Astrocyte of the spinal cord (primary cell): ENCODE data around the gene GRB7.
"Not testable (repeated sequence)": the region's sequence is repeated elsewhere in the genome, so short reads cannot be mapped to it uniquely, and the experiment has no call there.

ENCODE experiments used
- DNase-seq: peaks from one replicate; pipeline ENCODE4 v3.0.0; 2011; ENCODE audit warnings: low read depth, low spot score
- H3K4me3 ChIP-seq: 2 replicates; pipeline ENCODE4 v1.5.1; 2011; ENCODE audit warnings: low read depth, mild to moderate bottlenecking, low read length, moderate library complexity
- CTCF ChIP-seq: IDR thresholded peaks from 2 replicates; pipeline ENCODE4 v1.5.1; 2012; ENCODE audit warnings: low read depth, mild to moderate bottlenecking, low read length, inconsistent platforms
- in situ Hi-C: cut with HindIII; loops from 2 replicates; pipeline ENCODE4 v1.10.0; 2017; ENCODE audit warnings: low sequenced_read_pairs

Gene GRB7

GRCh38 chr17:39761861-39762496, 24.2 kb downstream of the GRB7 start:
- TF ChIP-seq CTCF, result no peak
- in situ Hi-C loops, result no loop called here
- no peak for DNase-seq
- no peak overlapping the region for H3K4me3 ChIP-seq

- no peak overlapping the region for H3K4me3 ChIP-seq
- in situ Hi-C loops, result no loop called here
- no peak for TF ChIP-seq CTCF
- peak; percentile 29 for DNase-seq
These were observed 25.5 kb downstream of the GRB7 start for GRCh38 chr17:39763051-39763820.

DNA sequence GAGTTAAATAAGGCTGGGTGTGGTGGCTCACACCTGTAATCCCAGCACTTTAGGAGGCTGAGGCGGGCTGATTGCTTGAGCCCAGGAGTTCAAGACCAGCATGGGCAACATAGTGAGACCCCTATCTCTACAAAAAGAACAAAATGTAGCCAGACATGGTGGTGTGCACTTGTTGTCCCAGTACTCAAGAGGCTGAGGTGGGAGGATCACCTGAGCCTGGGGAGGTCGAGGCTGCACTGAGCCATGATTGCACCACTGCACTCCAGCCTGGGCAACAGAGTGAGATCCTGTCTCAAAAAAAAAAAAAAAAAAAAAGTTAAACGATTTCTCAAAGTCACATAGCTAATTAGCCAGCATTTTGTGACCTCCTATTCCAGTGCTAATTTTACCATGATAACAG, 26.4 kb downstream of the GRB7 start:
- in situ Hi-C loops, H3K4me3 ChIP-seq, DNase-seq: not testable (repeated sequence)

DNA sequence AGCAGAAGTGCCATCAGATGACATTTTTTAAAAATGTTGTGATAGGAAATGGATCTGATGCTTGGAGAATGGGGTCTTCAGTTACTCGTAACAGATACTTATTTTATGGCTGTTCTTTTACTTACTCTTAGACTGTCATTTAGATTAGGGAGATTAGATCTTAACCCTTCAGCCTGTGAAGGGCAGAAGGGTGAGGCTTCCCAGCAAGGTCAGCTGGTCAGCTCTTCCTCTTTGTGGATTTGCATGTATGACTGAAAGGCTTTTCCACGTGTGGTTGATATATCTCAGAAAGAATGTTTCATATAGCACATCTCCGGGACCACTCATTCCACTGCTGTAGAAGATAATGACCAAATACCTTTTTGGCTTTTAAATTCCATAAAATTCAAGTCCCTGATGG, 27.4 kb downstream of the GRB7 start:
- no peak for TF ChIP-seq CTCF
- in situ Hi-C loops, result no loop called here
- no peak overlapping the region for H3K4me3 ChIP-seq
- no peak for DNase-seq

DNA sequence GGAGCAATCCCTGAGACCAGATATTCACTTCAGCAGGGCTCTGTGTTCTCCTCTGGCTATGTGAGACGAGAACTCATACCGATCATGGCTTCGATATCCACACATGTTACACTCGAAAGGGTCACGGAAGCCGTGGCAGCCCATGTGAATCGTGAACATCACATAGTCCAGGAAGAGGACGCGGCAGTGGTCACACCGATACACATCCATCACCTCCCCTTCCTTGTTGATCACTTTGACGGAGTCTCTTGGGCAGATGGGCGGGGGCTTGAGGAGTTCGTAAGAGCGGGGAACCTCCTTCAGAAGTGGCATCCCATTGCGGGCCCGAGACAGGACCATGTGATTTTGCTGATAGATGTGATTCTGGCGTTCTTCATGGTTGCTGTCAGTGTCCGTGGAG, 28.0 kb downstream of the GRB7 start:
- no peak overlapping the region for H3K4me3 ChIP-seq
- in situ Hi-C loops, result no loop called here
- TF ChIP-seq CTCF, result no peak
- DNase-seq, result no peak

DNA sequence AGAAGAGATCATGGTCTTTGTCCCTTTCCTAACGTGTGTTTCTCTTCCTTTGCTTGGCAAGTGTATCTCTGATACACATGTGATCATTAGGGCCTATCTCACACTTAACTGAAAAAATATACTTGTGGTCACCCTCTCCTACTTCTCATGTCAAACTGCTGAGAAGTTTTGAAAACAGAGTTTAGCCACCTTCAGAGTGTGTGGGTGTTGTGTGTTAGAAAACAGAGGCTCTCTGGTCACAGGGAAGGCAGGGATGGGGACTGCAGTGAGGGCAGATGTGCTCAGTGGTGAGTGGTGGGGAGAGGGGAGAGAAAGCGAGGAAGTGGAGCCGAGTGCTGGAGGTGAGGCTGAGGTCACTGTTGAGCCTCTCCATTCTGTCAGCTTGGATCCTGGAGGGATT, 29.4 kb downstream of the GRB7 start:
- no peak overlapping the region for H3K4me3 ChIP-seq
- TF ChIP-seq CTCF, result no peak

DNA sequence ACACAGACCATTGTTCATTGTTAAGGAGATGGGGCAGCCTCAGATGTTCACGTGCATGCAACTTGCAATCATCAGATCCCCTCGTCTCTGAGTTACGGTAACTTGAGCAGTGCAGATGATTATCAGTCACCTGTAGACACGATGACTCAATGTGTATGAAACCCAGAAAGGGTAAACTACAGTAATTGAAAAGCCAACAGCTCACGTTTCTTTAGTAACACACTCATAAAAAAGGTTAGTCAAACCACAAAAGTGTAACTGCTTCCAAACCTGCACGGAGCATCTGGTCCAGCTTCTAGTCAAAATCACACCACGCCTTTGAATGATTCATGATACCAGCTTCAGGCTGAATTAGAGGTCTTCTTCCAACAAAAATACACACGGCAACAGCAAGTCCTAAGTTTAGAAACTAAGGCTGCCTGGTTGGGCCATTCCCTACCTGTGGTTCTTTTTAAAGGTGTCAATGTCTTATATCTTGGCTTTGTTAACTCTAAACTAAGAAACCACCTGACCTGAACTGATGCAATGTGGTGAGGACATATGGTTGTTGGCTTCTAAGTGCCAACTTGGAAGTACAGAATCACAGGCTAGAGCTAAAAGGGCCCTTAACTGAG, 32.3 kb downstream of the GRB7 start:
- no peak overlapping the region for H3K4me3 ChIP-seq
- peak; percentile 32 for DNase-seq
- TF ChIP-seq CTCF, result no peak

More for the DNA sequence above, 29.4 kb downstream of the GRB7 start:
- in situ Hi-C loops, result no loop called here
- DNase-seq, result no peak

More for the DNA sequence above, 32.3 kb downstream of the GRB7 start:
- in situ Hi-C loops, result no loop called here
